IMR-90 (cell line): ENCODE measurements around the gene CCDC136. TPM values are rescaled to one million over a fixed set of nuclear protein-coding genes. Genes with fewer than 3 reads are reported as not detected.

Experiments used
- ATAC-seq: fragments of 200-7000 bp; cut with Tn5 transposase; 2 replicates; pipeline ENCODE4 v1.9.1; 2020; ENCODE audit warnings: low read depth, mild to moderate bottlenecking, moderate library complexity
- BruUV-seq: library from RNA; stranded (reverse); fragments of 400-500 nt; replicated peaks from 2 replicates; lab custom pipeline; 2021; lab: Mats Ljungman, UMichigan
- CTCF ChIA-PET: fragments of 300-600 bp; formaldehyde crosslinking; extraction: SDS; loops from one replicate; lab custom pipeline; 2021; ENCODE audit warnings: antibody characterized with exemption; lab: Yijun Ruan, JAX
- POLR2A ChIA-PET: fragments of 300-600 bp; sonication (Branson Sonifier 250); formaldehyde crosslinking; loops from one replicate; lab custom pipeline; 2022; ENCODE audit warnings: antibody characterized with exemption; ENCODE audit not compliant: unreplicated experiment; lab: Charles Lee
- DNase-seq: peaks from one replicate; pipeline ENCODE4 v3.0.0; 2013
- H2AFZ ChIP-seq: replicated peaks from 2 replicates; pipeline ENCODE3; 2013; ENCODE audit warnings: low read length, mild to moderate bottlenecking; ENCODE audit not compliant: poor library complexity
- H2AK5ac ChIP-seq: 2 replicates; pipeline ENCODE4 v1.6.1; 2013; ENCODE audit warnings: low read depth, low read length, inconsistent platforms
- H2AK9ac ChIP-seq: replicated peaks from 2 replicates; pipeline ENCODE3; 2013; ENCODE audit warnings: mild to moderate bottlenecking, low read depth, low read length, moderate library complexity; ENCODE audit not compliant: poor library complexity
- H2BK120ac ChIP-seq: 2 replicates; pipeline ENCODE4 v1.6.1; 2013; ENCODE audit warnings: low read depth, low read length, inconsistent platforms
- H2BK15ac ChIP-seq: 3 replicates; pipeline ENCODE4 v1.6.1; 2013; ENCODE audit warnings: low read depth, low read length, inconsistent platforms
- H2BK20ac ChIP-seq: 2 replicates; pipeline ENCODE4 v1.6.1; 2013; ENCODE audit warnings: low read depth, mild to moderate bottlenecking, inconsistent platforms, low read length, moderate library complexity
- H2BK5ac ChIP-seq: 2 replicates; pipeline ENCODE4 v1.6.1; 2013; ENCODE audit warnings: mild to moderate bottlenecking, low read depth, low read length, inconsistent platforms; ENCODE audit not compliant: poor library complexity, severe bottlenecking
- H3K14ac ChIP-seq: replicated peaks from 2 replicates; pipeline ENCODE4 v1.6.1; 2013; ENCODE audit warnings: low read depth, low read length, inconsistent platforms
- H3K18ac ChIP-seq: 2 replicates; pipeline ENCODE4 v1.6.1; 2013; ENCODE audit warnings: low read depth, low read length, control low read depth
- H3K23ac ChIP-seq: 2 replicates; pipeline ENCODE4 v1.6.1; 2013; ENCODE audit warnings: low read depth, low read length, inconsistent platforms
- H3K27ac ChIP-seq: 2 replicates; pipeline ENCODE4 v1.5.1; 2013; ENCODE audit warnings: mild to moderate bottlenecking, control low read depth, low read length; ENCODE audit not compliant: insufficient read depth
- H3K27me3 ChIP-seq: 2 replicates; pipeline ENCODE4 v1.6.1; 2013; ENCODE audit warnings: low read length; ENCODE audit not compliant: control insufficient read depth, insufficient read depth
- H3K36me3 ChIP-seq: 2 replicates; pipeline ENCODE4 v1.6.1; 2013; ENCODE audit warnings: low read length, mixed read lengths; ENCODE audit not compliant: control insufficient read depth, insufficient read depth
- H3K4ac ChIP-seq: 2 replicates; pipeline ENCODE4 v1.6.1; 2013; ENCODE audit warnings: low read depth, low read length, inconsistent platforms
- H3K4me1 ChIP-seq: 2 replicates; pipeline ENCODE4 v1.6.1; 2013; ENCODE audit warnings: low read length, mixed read lengths; ENCODE audit not compliant: control insufficient read depth, insufficient read depth
- H3K4me2 ChIP-seq: 2 replicates; pipeline ENCODE4 v1.6.1; 2013; ENCODE audit warnings: low read depth, mild to moderate bottlenecking, control low read depth, low read length, moderate library complexity
- H3K4me3 ChIP-seq: 2 replicates; pipeline ENCODE4 v1.5.1; 2013; ENCODE audit warnings: low read depth, mild to moderate bottlenecking, control low read depth, low read length, moderate library complexity; ENCODE audit not compliant: insufficient read depth
- H3K56ac ChIP-seq: 2 replicates; pipeline ENCODE4 v1.6.1; 2013; ENCODE audit warnings: low read length, inconsistent platforms; ENCODE audit not compliant: insufficient read depth; ENCODE audit errors: extremely low read depth
- H3K79me1 ChIP-seq, 2 experiments: 2 replicates each; pipeline ENCODE4 v1.6.1; 2013; ENCODE audit warnings: low read length in 2 of 2, inconsistent platforms in 1 of 2, low read depth in 1 of 2
- H3K9ac ChIP-seq: 2 replicates; pipeline ENCODE4 v1.6.1; 2013; ENCODE audit warnings: low read depth, low read length, control low read depth
- H3K9me1 ChIP-seq: 2 replicates; pipeline ENCODE4 v1.6.1; 2013; ENCODE audit warnings: low read length, inconsistent platforms; ENCODE audit not compliant: insufficient read depth
- H3K9me3 ChIP-seq: 2 replicates; pipeline ENCODE4 v1.6.1; 2013; ENCODE audit warnings: low read length; ENCODE audit not compliant: control insufficient read depth, insufficient read depth
- H4K20me1 ChIP-seq: 2 replicates; pipeline ENCODE4 v1.6.1; 2013; ENCODE audit warnings: low read length, inconsistent platforms; ENCODE audit not compliant: insufficient read depth
- H4K5ac ChIP-seq: 2 replicates; pipeline ENCODE4 v1.6.1; 2013; ENCODE audit warnings: mild to moderate bottlenecking, low read depth, low read length, control low read depth
- H4K8ac ChIP-seq, 2 experiments: 2 replicates each; pipeline ENCODE4 v1.6.1; 2013; ENCODE audit warnings: low read depth in 2 of 2, low read length in 2 of 2, control low read depth in 1 of 2, inconsistent platforms in 1 of 2
- H4K91ac ChIP-seq: 2 replicates; pipeline ENCODE4 v1.6.1; 2013; ENCODE audit warnings: low read depth, low read length, inconsistent platforms; ENCODE audit not compliant: insufficient read depth
- BHLHE40 ChIP-seq: fragments of 150-350 bp; IDR thresholded peaks from 2 replicates; pipeline ENCODE4 v1.6.1; 2016; ENCODE audit warnings: mild to moderate bottlenecking, low read depth, low read length
- FOS ChIP-seq: fragments of 150-350 bp; IDR thresholded peaks from 2 replicates; pipeline ENCODE4 v1.6.1; 2016; ENCODE audit warnings: low read depth, low read length
- MXI1 ChIP-seq: IDR thresholded peaks from 2 replicates; pipeline ENCODE4 v1.6.1; 2012; ENCODE audit warnings: low read depth, mild to moderate bottlenecking, low read length, moderate library complexity, borderline replicate concordance
- POLR2A ChIP-seq: IDR thresholded peaks from 2 replicates; pipeline ENCODE4 v1.6.1; 2012; ENCODE audit warnings: mild to moderate bottlenecking, low read depth, low read length
- RFX5 ChIP-seq: IDR thresholded peaks from 2 replicates; pipeline ENCODE4 v1.8.0; 2012; ENCODE audit warnings: low read depth, mild to moderate bottlenecking, low read length, moderate library complexity
- WGBS, 2 experiments: methylation state at CpG; one replicate each; pipeline versions ENCODE4 v1.1.5 to v1.1.7; 2013; ENCODE audit warnings: missing lambda C conversion rate in 2 of 2; ENCODE audit not compliant: insufficient read length in 1 of 2; ENCODE audit errors: extremely low coverage in 2 of 2; 5-methylcytosine and 5-hydroxymethylcytosine counted together
- dilution Hi-C: fragments of 300-500 bp; cut with HindIII; formaldehyde crosslinking; loops from one replicate; pipeline ENCODE4 v1.14.3; 2018; ENCODE audit warnings: low sequenced_read_pairs; ENCODE audit not compliant: unreplicated experiment
- in situ Hi-C: fragments of 300-500 bp; cut with MboI; formaldehyde crosslinking; loops from 3 replicates; pipeline ENCODE4 v1.14.3; 2019; ENCODE audit warnings: low sequenced_read_pairs, inconsistent platforms, mixed read lengths
- intact Hi-C: fragments of 100-400 bp; cut with micrococcal nuclease; formaldehyde crosslinking; loops from 2 replicates; pipeline ENCODE4 v1.10.0; 2022
- polyA plus RNA-seq, 3 experiments: library from polyadenylated mRNA; depleted of rRNA; stranded (reverse); fragments of >200 nt; gene quantifications; 2 replicates each; pipeline ENCODE4 v1.2.3, GENCODE V29; 2012; ENCODE audit warnings: low replicate concordance in 1 of 3
- total RNA-seq: library from RNA; depleted of rRNA; stranded (reverse); fragments of >200 nt; gene quantifications from 2 replicates; pipeline ENCODE4 v1.2.3, GENCODE V29; 2012
- TF ChIP-seq, protein P1 (sequence below): fragments of 150-350 bp; IDR thresholded peaks from 2 replicates; pipeline ENCODE4 v1.6.1; 2017; ENCODE audit warnings: mild to moderate bottlenecking, antibody characterized with exemption, low read length, low read depth

The CCDC136 gene
- total and polyA plus RNA-seq, 2 of the 4 experiments (the other 2 are of a cell fraction): 7.7 to 18.0 TPM

DNA sequence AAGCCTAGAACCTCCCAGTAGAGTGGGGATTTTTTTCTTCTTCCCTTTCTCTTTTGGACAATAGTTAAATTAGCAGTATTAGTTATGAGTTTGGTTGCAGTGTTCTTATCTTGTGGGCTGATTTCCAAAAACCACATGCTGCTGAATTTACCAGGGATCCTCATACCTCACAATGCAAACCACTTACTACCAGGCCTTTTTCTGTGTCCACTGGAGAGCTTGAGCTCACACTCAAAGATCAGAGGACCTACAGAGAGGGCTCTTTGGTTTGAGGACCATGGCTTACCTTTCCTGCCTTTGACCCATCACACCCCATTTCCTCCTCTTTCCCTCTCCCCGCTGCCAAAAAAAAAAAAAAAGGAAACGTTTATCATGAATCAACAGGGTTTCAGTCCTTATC lies 21.5 kb upstream of the CCDC136 start:
- Histone ChIP-seq H3K27me3 (no peaks in the 10 kb centered on the region), H2BK15ac (no peak overlapping the region), H3K9me3 (no peaks in the 10 kb centered on the region), H4K20me1 (peaks cover 48% of the 10 kb centered on the region), H3K23ac (no peak overlapping the region), H2BK120ac (no peak overlapping the region), H3K9me1 (peaks cover 15% of the 10 kb centered on the region), H3K14ac (no peak overlapping the region), H3K18ac (no peak overlapping the region), H4K8ac (no peak overlapping the region), H2AK9ac (no peak overlapping the region), H3K4me3 (no peak overlapping the region), H3K9ac (no peak overlapping the region), H3K79me1 (peaks cover 28 to 57% of the 10 kb centered on the region in 2 experiments), H2AK5ac (no peak overlapping the region), H2BK20ac (no peak overlapping the region), H3K4me1 (no peaks in the 10 kb centered on the region), H3K36me3 (peaks cover 58% of the 10 kb centered on the region), H3K4me2 (no peak overlapping the region), H4K5ac (no peak overlapping the region), H4K91ac (no peak overlapping the region), H3K56ac (no peak overlapping the region), H2BK5ac (no peak overlapping the region), H2AFZ (no peak overlapping the region), H3K27ac (no peak overlapping the region), H3K4ac (no peak overlapping the region)
- CTCF ChIA-PET: no interaction called here
- in situ Hi-C loops (no loop called here), dilution Hi-C loops (no loop called here), intact Hi-C loops (no loop called here)
- DNase-seq (peak; percentile 53), ATAC-seq (no peak)
- TF ChIP-seq, protein P1, sequence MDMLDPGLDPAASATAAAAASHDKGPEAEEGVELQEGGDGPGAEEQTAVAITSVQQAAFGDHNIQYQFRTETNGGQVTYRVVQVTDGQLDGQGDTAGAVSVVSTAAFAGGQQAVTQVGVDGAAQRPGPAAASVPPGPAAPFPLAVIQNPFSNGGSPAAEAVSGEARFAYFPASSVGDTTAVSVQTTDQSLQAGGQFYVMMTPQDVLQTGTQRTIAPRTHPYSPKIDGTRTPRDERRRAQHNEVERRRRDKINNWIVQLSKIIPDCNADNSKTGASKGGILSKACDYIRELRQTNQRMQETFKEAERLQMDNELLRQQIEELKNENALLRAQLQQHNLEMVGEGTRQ: no peak
- no peak for TF ChIP-seq RFX5
- TF ChIP-seq FOS: no peak
- TF ChIP-seq MXI1: no peak
- TF ChIP-seq POLR2A: 0 out of 2 replicates have a peak, but pooled peaks have one; percentile 11
- no peak for TF ChIP-seq BHLHE40
- BruUV-seq: no TSS peak
- WGBS, 2 experiments: no CpG with 5 or more reads among the region's 2 CpGs
- POLR2A ChIA-PET: no interaction called here
